Stimulated activated CD4-positive, alpha-beta T cell treated with anti-CD3 and anti-CD28 coated beads, Interleukin-1b, Interleukin-23, amount 100 ng/mL, for 4 hours (primary cell): ENCODE results near the gene CR1L.
"Not testable (repeated sequence)": the region's sequence is repeated elsewhere in the genome, so short reads cannot be mapped to it uniquely, and the experiment has no call there.

Experiments used
- DNase-seq, 2 donors: peaks; one replicate each; pipeline ENCODE4 v3.0.0-alpha.2; 2020; ENCODE audit warnings: low read depth in 2 of 2

Gene CR1L

DNA sequence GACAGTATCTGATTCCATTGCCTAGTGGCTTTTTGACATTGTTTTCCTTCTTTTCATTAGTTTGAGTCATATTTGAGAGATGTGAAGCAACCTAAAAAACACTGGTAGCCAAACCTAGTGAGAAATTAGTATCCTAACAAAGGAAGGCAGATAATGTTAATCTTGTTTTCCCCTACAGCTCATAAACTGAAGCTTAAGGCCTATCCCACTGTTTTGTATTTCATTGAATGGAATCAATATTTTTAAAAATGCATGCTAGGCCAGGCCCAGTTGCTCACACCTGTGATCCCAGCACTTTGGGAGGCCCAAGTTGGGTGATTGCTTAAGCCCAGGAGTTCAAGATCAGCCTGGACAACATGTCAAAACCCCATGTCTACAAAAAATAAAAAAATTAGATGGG lies 1.2 kb downstream of the CR1L start:
- DNase-seq = no peak

- DNase-seq = no peak
These were observed 2.1 kb downstream of the CR1L start for GRCh38 chr1:207646944-207647579.

- no peak for DNase-seq
These were observed 2.9 kb downstream of the CR1L start for GRCh38 chr1:207647671-207648333.

DNA sequence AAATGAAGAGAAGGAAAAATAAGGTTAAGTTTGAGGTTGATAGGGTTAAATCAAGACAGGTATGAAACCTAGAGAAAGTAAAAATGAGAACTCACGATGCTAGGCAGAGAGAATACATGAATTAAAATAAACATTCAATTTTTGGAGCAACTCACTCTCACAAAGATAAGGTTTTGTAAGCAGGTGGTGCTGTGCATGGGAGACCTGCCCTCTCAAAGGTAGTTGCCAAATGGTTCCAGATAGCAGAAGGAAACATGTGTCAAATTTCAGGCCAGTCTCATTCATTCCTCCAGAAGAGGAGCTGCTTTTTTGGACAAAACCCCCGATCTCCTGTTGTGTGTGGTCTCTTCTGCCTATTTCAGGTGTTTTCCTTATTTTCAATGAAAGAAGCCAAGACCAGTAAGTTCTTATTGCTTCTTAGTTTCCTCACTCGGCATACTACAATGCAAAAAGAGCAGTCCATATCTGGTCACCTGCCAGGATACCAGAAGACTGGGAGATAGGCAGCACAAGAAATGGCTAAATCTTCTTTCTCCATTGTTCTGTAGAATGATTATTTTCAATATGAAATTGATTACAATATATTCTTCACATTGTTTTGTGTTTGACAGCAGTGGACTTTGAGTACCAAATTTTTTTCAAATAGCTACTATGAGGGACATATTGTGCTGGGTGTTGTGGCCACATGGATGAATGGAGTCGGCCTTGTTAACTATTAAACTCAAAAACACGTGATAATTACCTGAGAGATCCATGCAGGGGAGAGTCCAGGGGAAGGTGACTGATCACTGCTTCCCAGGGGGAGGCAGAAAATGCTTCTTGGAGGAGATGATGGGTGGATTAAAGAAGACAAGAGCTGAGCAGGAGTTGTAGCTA lies 3.6 kb downstream of the CR1L start:
- no peak for DNase-seq

- no peak for DNase-seq
These were observed 4.3 kb downstream of the CR1L start for GRCh38 chr1:207649210-207649753.

DNA sequence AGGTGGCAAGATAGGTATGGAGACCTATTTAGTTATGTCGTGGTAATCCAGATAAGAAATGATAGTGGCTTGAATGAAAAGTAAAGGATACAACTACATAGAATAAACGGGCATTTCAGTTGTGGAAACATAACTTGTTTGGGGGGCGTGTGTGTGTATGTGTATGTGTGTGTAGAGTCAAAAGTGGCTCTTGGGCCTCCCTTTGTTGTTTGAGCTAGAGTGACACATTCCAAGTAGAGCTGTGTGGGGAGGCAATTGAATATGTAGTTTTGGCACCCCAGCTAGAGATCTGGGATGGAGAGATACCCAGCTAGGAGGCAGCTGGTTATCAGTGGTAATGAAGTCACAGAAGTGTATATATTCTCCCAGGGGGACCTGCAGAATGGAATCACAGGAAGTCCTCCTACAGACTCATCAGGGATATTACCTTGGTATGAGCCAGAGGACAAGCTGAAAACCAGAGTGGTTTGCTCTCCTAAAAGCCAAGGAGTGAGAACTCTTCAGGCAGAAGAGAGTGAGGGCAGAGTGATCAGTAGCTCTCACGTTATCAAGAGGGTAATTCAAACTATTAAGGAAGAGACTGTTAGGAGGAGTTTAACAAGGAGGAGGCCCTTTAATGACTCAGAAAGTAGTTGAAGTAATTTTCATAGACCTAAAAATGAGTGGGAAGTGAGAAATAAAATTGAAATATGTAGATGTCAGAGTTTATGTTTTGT lies 5.1 kb downstream of the CR1L start:
- no peak for DNase-seq

- no peak for DNase-seq
These were observed 6.7 kb downstream of the CR1L start for GRCh38 chr1:207651583-207651982.

DNA sequence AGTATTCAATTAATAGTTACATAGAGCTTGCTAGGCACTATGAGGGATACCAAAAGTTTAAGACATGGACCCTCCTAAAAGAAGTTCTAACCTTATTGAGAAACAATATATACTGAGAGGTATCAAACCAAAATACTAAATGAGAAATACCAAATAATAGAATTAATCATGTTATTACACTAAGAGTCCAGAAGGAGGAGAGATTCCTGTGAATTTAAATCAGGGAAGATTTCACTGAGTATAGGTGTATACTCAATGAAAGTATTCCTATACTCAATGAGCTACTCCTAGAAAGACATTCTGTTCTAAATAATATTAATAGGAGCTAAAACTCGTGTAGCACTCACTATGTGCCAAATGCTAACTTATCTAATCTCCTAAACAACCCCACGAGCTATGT lies 9.4 kb downstream of the CR1L start:
- no peak for DNase-seq

GRCh38 chr1:207658408-207658807 lies 13.5 kb downstream of the CR1L start:
- DNase-seq = no peak

DNA sequence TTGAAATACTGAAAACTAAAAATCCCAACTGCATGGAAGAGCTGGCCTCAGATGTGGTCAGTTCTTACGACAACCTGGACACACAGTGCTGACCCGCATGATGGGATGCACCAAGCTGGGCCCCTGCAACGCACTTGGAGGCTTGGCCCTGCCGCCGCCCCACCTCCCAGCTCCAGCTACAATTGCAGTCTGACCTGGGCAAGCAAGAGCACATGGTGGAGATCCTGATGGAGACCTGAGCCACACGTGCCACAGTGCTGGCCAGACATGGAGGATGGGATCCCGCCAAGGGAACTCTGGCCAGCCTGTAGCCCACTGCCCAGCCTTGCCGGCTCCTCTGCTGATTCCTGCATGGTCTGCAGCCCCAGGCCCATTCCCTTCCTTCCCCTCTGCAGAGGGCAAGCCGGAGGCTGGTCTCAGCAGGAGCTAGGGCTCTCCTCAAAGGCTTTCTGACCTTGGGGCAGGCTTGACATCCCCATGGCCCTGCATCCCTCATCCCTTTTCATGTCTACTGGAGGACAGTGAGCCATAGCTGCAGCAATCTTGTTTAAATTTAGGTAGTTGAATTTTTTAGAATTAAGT lies 14.1 kb downstream of the CR1L start:
- DNase-seq = no peak

DNA sequence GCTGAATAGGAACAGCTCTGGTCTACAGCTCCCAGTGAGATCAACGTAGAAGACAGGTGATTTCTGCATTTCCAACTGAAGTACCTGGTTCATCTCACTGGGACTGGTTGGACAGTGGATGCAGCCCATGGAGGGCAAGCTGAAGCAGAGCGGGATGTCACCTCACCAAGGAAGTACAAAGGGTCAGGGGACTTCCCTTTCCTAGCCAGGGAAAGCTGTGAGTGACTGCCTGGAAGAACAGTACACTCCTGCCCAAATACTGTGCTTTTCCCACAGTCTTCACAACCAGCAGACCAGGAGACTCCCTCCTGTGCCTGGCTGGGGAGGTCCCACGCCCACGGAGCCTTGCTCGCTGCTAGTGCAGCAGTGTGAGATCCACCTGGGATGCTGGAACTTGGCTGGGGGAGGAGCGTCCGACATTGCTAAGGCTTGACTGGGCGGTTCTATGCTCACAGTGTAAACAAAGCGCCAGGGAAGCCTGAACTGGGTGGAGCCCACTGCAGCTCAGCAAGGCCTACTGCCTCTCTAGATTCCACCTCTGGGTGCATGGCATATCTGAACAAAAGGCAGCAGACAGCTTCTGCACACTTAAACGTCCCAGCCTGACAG lies 14.7 kb downstream of the CR1L start:
- DNase-seq = no peak

GRCh38 chr1:207661420-207661819 lies 16.5 kb downstream of the CR1L start:
- not testable (repeated sequence) for DNase-seq

DNA sequence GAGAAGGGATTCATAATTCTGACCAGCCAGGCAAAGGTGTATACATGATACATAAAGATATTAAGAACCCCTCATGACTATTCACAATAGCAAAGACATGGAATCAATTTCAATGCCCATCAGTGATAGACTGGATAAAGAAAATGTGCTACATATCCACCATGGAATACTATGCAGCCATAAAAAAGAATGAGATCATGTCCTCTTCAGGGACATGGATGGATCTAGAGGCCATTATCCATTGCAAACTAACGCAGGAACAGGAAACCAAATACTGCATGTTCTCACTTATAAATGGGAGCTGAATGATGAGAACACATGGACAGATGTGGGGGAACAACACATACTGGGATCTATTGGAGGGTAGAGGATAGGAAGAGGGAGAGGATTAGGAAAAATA lies 21.4 kb downstream of the CR1L start:
- no peak for DNase-seq

- no peak for DNase-seq
These were observed 24.6 kb downstream of the CR1L start for GRCh38 chr1:207669528-207670009.

DNA sequence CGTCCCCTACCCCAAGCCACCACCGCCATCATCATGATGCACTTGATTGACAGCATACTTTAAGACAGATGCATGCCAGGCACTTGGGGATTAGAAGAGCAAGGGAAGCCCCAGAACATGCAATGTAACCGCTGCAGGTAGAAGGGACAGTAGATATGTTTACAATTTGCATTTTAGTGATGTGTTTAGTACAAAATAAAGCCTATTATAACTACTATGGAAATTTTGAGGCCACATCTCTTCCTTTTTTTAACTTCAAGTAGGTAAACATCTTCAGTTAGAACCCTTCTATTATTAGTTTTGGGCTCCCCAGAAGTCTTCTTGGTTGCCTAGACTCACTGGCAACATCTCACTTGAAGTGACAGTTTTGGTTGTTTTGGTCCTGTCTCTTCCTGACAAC lies 25.3 kb downstream of the CR1L start:
- DNase-seq = no peak

DNA sequence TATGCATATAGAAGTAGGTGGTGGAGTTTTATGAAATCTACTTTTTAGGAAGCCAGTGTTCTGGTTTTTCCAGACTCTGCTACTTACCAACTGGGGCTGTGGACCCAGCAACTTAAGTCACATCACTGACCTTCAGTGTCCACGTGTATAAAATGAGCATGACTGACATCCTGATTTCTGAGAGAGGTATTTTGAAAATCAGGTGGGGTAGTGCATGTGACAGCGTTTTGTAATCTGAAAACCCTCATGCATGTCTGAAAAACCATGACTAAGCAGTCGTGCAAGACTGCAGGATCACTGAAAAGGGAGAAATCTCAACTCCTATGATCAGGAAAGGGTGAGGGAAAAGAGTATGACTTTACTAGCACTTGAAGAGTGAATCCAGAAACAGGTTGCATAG lies 26.1 kb downstream of the CR1L start:
- no peak for DNase-seq

DNA sequence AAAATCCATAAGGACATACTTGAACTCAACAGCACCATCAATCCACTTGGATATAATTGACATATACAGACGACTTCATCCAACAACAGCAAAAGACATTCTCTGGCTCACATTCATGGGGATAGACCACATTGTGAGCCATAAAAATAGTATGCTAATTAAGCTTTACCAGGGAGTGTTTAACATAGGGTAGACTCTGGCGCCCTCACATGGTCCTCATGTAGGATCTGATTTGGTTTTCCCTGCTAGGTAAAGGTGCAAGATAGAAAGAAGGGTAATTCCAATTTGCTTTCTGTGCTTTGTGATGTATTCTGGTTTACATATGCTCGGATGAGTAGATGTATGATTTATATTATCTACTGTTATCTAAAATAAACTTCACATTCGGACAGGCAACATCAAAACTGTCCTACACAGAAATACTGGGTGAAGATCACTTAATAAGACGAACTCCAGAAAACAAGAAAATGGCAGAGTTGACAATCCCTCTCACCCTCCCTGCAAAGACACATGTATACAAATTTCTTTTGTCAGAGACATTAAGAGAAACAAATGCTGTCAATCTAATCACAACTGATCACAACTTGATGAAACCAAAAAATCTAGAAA lies 27.7 kb downstream of the CR1L start:
- no peak for DNase-seq

DNA sequence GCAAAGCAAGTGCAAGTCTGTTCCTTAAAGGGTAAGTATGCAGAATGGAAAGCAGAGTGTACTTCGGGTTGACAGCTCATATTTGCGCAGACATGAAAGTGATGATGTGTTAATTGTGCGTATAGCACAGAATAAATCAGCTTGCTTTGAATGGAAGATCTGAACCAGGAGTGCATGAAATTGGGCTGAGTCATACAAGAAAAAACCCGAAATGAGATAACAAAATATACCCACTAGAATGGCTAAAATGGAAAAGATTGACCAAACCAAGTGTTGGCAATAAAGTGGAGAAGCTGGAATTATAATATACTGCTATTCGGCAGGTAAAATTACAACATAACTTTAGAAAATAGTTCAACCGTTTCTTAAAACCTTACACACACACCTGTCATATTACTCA lies 28.5 kb downstream of the CR1L start:
- DNase-seq = no peak

GRCh38 chr1:207676153-207676552 lies 31.2 kb downstream of the CR1L start:
- no peak for DNase-seq

DNA sequence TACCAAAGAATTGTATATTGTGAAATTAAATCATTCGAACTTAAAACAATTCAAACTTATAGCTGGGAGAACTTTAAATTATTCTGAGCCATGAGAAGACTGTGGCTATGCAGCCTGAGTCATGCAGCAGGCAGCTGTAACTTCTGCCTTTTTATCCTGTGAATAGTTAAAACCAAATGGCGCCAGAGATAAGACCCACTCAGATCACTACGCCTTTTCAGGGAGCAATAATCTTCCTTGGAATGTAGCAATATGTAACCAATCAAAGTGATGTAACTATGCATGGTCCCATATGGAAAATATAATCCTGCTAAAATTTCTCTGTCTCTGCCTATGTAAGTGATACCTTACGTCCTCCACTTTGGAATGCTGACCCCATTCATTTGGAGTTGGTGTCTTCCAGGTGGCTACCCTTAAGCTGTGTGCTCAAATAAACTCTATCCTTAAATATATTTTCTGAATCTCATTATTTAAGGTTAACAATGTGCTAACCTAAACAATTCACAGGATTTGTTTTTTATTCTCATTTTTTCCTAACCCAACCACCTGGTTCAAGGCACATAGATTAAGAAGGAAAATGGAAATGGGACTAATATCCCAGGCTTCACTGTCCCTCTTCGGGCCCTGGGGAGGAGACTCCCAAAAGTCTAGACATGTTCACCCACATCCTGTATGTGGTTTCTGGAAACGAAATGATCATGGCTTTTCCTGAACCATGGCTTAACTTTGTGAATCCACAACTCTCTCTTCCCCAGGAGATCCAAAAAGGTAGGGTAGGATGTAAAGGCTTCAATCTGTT lies 35.9 kb downstream of the CR1L start:
- DNase-seq = not testable (repeated sequence)
